K562 (cell line): ENCODE measurements around the gene SCIN. TPM values are rescaled to one million over a fixed set of nuclear protein-coding genes. Genes with fewer than 3 reads are reported as not detected.

ENCODE experiments used
- ADNP ChIP-seq: fragments of 200-800 bp; sonication (Bioruptor generic); IDR thresholded peaks from 2 replicates; pipeline ENCODE4 v1.6.1; 2016; ENCODE audit warnings: missing genetic modification characterization, missing compliant biosample characterization
- ARNT ChIP-seq, 2 experiments: fragments of 450-650 bp; IDR thresholded peaks; 2 replicates each; pipeline ENCODE4 v1.6.1; 2016; ENCODE audit warnings: mild to moderate bottlenecking in 1 of 2
- FOXJ3 ChIP-seq: sonication (generic); formaldehyde crosslinking; IDR thresholded peaks from 2 replicates; pipeline ENCODE4 v1.4.0; 2020; ENCODE audit warnings: mild to moderate bottlenecking, missing genetic modification reagents
- HCFC1 ChIP-seq: IDR thresholded peaks from 2 replicates; pipeline ENCODE4 v1.6.1; 2012; ENCODE audit warnings: low read depth, low read length, improper control_type of control experiment
- MTA1 ChIP-seq: fragments of 450-650 bp; IDR thresholded peaks from 2 replicates; pipeline ENCODE4 v1.6.1; 2017; ENCODE audit warnings: borderline replicate concordance
- NCOA6 ChIP-seq: fragments of 450-650 bp; IDR thresholded peaks from 2 replicates; pipeline ENCODE4 v1.6.1; 2017; ENCODE audit warnings: mild to moderate bottlenecking
- POU5F1 ChIP-seq: fragments of 150-350 bp; IDR thresholded peaks from 2 replicates; pipeline ENCODE4 v1.6.1; 2014; ENCODE audit warnings: borderline replicate concordance, low read length, low read depth, mild to moderate bottlenecking; ENCODE audit not compliant: partially characterized antibody
- polyA plus RNA-seq, 8 experiments: library from polyadenylated mRNA; depleted of rRNA in 4 of 8; stranded (reverse) in 5 of 8; unstranded in 3 of 8; fragments of >200 nt; fragmentation: Nextera tagmentation in 2 of 8; fragmentation: Illumina TruSeq in 1 of 8; extraction: Ambion mirVana in 2 of 8; extraction: Trizol in 1 of 8; gene quantifications; 2 replicates each; pipeline versions ENCODE4 v1.2.1 to v1.2.3, GENCODE V29; 2011 to 2014; ENCODE audit warnings: inconsistent platforms in 1 of 8, missing spikeins in 1 of 8
- total RNA-seq, 7 experiments: library from RNA; depleted of rRNA in 6 of 7; stranded (reverse); fragments of >200 nt in 6 of 7; fragmentation: Illumina TruSeq in 2 of 7; extraction: Trizol in 2 of 7; gene quantifications; 2 replicates each; pipeline versions ENCODE4 v1.2.1 to v1.2.3, GENCODE V29; 2011 to 2021; ENCODE audit warnings: low replicate concordance in 1 of 7
- TF ChIP-seq, protein P1 (sequence below): IDR thresholded peaks from 3 replicates; pipeline ENCODE4 v1.6.1; 2011; ENCODE audit warnings: borderline replicate concordance, mild to moderate bottlenecking, moderate library complexity; ENCODE audit not compliant: insufficient read length; ENCODE audit errors: extremely low read depth
- TF ChIP-seq, protein P2 (sequence below): fragments of 150-350 bp; IDR thresholded peaks from 2 replicates; pipeline ENCODE4 v1.6.1; 2014; ENCODE audit warnings: low read depth, mild to moderate bottlenecking, low read length, borderline replicate concordance
- TF ChIP-seq, protein P3 (sequence below): fragments of 250-450 bp; sonication (Bioruptor Pico); IDR thresholded peaks from 2 replicates; pipeline ENCODE4 v1.8.0; 2022; ENCODE audit warnings: moderate library complexity, mild to moderate bottlenecking, inconsistent platforms
- TF ChIP-seq, protein P4 (sequence below): fragments of 200-400 bp; formaldehyde crosslinking; IDR thresholded peaks from 2 replicates; pipeline ENCODE4 v1.6.1; 2017; ENCODE audit warnings: mild to moderate bottlenecking, low read depth, low read length, moderate library complexity
- TF ChIP-seq, protein P5 (sequence below): fragments of 250-450 bp; sonication (Bioruptor Pico); IDR thresholded peaks from 2 replicates; pipeline ENCODE4 v1.5.0; 2020; ENCODE audit warnings: mild to moderate bottlenecking, borderline replicate concordance

Gene SCIN
- total and polyA plus RNA-seq, 9 of the 15 experiments (the other 6 are each of a cell fraction or from before 2014, with no cell fraction given), result 0.67 to 18.2 (median 10.6) TPM

DNA sequence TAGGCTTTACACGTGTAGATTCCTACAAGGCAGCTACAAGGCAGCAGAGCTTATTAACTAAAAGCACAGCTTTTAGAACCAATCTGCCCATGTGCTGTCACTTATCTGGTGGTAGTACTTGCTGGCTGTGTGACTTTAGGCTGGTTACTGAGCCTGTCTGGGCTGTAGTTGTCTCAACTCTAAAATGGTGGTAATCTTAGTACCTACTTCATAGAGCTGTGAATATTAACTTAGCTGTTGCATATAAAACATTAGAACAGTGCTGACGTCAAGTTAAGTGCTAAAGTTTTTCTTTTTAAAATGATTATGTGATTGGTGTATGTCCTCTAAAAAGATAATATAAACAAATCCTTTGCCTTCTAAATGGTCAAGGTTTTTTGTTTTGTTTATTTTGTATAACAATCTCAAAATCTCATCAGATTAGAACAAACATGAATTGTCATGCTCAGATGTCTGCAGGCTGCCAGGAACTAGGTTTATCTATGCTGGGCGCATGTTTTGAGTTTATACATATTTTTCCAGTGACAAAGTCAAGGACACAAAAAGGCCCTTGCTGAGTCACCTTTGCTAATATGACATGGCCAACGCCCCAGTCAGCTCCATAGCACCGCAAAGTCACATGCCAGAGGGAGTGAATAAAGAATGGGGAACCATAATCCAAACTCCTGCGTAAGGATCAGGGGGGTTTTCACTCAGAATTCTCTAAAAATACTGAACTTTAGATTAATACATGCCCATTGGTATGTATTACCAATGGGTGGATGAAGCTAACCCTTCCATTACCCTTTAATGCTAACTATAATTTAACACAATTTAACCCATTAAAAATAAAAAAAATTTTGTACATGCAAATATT lies 77.1 kb downstream of the SCIN start (continued):
- TF ChIP-seq ADNP (tag) (peak; percentile 93), NCOA6 (no peak), POU5F1 (no peak), MTA1 (peak; percentile 71; the same call in 1 of the 2 replicates), HCFC1 (no peak), FOXJ3 (no peak), ARNT (IDR thresholded peaks at IDR 0.05) (no peak)
- TF ChIP-seq, protein P1, sequence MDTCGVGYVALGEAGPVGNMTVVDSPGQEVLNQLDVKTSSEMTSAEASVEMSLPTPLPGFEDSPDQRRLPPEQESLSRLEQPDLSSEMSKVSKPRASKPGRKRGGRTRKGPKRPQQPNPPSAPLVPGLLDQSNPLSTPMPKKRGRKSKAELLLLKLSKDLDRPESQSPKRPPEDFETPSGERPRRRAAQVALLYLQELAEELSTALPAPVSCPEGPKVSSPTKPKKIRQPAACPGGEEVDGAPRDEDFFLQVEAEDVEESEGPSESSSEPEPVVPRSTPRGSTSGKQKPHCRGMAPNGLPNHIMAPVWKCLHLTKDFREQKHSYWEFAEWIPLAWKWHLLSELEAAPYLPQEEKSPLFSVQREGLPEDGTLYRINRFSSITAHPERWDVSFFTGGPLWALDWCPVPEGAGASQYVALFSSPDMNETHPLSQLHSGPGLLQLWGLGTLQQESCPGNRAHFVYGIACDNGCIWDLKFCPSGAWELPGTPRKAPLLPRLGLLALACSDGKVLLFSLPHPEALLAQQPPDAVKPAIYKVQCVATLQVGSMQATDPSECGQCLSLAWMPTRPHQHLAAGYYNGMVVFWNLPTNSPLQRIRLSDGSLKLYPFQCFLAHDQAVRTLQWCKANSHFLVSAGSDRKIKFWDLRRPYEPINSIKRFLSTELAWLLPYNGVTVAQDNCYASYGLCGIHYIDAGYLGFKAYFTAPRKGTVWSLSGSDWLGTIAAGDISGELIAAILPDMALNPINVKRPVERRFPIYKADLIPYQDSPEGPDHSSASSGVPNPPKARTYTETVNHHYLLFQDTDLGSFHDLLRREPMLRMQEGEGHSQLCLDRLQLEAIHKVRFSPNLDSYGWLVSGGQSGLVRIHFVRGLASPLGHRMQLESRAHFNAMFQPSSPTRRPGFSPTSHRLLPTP, result no peak
- TF ChIP-seq, protein P2, sequence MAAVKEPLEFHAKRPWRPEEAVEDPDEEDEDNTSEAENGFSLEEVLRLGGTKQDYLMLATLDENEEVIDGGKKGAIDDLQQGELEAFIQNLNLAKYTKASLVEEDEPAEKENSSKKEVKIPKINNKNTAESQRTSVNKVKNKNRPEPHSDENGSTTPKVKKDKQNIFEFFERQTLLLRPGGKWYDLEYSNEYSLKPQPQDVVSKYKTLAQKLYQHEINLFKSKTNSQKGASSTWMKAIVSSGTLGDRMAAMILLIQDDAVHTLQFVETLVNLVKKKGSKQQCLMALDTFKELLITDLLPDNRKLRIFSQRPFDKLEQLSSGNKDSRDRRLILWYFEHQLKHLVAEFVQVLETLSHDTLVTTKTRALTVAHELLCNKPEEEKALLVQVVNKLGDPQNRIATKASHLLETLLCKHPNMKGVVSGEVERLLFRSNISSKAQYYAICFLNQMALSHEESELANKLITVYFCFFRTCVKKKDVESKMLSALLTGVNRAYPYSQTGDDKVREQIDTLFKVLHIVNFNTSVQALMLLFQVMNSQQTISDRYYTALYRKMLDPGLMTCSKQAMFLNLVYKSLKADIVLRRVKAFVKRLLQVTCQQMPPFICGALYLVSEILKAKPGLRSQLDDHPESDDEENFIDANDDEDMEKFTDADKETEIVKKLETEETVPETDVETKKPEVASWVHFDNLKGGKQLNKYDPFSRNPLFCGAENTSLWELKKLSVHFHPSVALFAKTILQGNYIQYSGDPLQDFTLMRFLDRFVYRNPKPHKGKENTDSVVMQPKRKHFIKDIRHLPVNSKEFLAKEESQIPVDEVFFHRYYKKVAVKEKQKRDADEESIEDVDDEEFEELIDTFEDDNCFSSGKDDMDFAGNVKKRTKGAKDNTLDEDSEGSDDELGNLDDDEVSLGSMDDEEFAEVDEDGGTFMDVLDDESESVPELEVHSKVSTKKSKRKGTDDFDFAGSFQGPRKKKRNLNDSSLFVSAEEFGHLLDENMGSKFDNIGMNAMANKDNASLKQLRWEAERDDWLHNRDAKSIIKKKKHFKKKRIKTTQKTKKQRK, result no peak
- TF ChIP-seq, protein P3, sequence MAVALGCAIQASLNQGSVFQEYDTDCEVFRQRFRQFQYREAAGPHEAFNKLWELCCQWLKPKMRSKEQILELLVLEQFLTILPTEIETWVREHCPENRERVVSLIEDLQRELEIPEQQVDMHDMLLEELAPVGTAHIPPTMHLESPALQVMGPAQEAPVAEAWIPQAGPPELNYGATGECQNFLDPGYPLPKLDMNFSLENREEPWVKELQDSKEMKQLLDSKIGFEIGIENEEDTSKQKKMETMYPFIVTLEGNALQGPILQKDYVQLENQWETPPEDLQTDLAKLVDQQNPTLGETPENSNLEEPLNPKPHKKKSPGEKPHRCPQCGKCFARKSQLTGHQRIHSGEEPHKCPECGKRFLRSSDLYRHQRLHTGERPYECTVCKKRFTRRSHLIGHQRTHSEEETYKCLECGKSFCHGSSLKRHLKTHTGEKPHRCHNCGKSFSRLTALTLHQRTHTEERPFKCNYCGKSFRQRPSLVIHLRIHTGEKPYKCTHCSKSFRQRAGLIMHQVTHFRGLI, result no peak
- TF ChIP-seq, protein P4, sequence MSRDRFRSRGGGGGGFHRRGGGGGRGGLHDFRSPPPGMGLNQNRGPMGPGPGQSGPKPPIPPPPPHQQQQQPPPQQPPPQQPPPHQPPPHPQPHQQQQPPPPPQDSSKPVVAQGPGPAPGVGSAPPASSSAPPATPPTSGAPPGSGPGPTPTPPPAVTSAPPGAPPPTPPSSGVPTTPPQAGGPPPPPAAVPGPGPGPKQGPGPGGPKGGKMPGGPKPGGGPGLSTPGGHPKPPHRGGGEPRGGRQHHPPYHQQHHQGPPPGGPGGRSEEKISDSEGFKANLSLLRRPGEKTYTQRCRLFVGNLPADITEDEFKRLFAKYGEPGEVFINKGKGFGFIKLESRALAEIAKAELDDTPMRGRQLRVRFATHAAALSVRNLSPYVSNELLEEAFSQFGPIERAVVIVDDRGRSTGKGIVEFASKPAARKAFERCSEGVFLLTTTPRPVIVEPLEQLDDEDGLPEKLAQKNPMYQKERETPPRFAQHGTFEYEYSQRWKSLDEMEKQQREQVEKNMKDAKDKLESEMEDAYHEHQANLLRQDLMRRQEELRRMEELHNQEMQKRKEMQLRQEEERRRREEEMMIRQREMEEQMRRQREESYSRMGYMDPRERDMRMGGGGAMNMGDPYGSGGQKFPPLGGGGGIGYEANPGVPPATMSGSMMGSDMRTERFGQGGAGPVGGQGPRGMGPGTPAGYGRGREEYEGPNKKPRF, result no peak
- TF ChIP-seq, protein P5, sequence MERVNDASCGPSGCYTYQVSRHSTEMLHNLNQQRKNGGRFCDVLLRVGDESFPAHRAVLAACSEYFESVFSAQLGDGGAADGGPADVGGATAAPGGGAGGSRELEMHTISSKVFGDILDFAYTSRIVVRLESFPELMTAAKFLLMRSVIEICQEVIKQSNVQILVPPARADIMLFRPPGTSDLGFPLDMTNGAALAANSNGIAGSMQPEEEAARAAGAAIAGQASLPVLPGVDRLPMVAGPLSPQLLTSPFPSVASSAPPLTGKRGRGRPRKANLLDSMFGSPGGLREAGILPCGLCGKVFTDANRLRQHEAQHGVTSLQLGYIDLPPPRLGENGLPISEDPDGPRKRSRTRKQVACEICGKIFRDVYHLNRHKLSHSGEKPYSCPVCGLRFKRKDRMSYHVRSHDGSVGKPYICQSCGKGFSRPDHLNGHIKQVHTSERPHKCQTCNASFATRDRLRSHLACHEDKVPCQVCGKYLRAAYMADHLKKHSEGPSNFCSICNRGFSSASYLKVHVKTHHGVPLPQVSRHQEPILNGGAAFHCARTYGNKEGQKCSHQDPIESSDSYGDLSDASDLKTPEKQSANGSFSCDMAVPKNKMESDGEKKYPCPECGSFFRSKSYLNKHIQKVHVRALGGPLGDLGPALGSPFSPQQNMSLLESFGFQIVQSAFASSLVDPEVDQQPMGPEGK, result no peak
